Gastrocnemius medialis (tissue), 4 donors: ENCODE data around the gene MIPEP. TPM values are rescaled to one million over a fixed set of nuclear protein-coding genes. Genes with fewer than 3 reads are reported as not detected.

Experiments
- ATAC-seq, 2 donors: fragments of 150-250 bp; one replicate each; pipeline ENCODE4 v1.9.1; 2016
- DNase-seq, 2 donors: peaks; one replicate each; pipeline ENCODE4 v3.0.0-alpha.2; 2019
- H3K27ac ChIP-seq, 4 donors: fragments of 200-600 bp; sonication (generic); 1 replicate in 1 of 4; 2 replicates in 3 of 4; pipeline ENCODE4 v1.5.1; 2016 to 2018; ENCODE audit warnings: mild to moderate bottlenecking in 2 of 4, moderate library complexity in 1 of 4
- H3K27me3 ChIP-seq, 3 donors: fragments of 200-600 bp; sonication (generic) in 2 of 3; 1 replicate in 1 of 3; 2 replicates in 2 of 3; pipeline versions ENCODE4 v1.5.1 to v1.6.0; 2016 to 2019; ENCODE audit warnings: mild to moderate bottlenecking in 1 of 3, moderate library complexity in 1 of 3
- H3K36me3 ChIP-seq, 2 donors: fragments of 200-600 bp; sonication (generic) in 1 of 2; one replicate each; pipeline ENCODE4 v1.5.1; 2017 to 2018
- H3K4me1 ChIP-seq, 2 donors: fragments of 200-600 bp; sonication (generic) in 1 of 2; one replicate each; pipeline ENCODE4 v1.5.1; 2016 to 2017; ENCODE audit warnings: mild to moderate bottlenecking in 2 of 2
- H3K4me3 ChIP-seq, 4 donors: fragments of 200-600 bp; sonication (generic) in 3 of 4; 1 replicate in 1 of 4; 2 replicates in 3 of 4; pipeline ENCODE4 v1.5.1; 2016 to 2019; ENCODE audit warnings: mild to moderate bottlenecking in 2 of 4
- H3K9me3 ChIP-seq, 3 donors: fragments of 200-600 bp; sonication (generic) in 2 of 3; 1 replicate in 1 of 3; 2 replicates in 2 of 3; pipeline ENCODE4 v1.5.1; 2016 to 2019
- POLR2A ChIP-seq, 2 donors: fragments of 450-650 bp; IDR thresholded peaks; one replicate each; pipeline ENCODE4 v1.6.1; 2017; ENCODE audit warnings: antibody characterized with exemption in 2 of 2, mild to moderate bottlenecking in 2 of 2, moderate library complexity in 2 of 2
- in situ Hi-C, 4 donors: fragments of 200-750 bp; cut with MboI; loops; one replicate each; pipeline versions ENCODE4 v1.15.0 to v1.8.0; 2017; ENCODE audit warnings: low sequenced_read_pairs in 4 of 4
- intact Hi-C: fragments of 100-400 bp; cut with DNase I; formaldehyde crosslinking; loops from one replicate; pipeline ENCODE4 v1.15.1; 2023; ENCODE audit warnings: low total_unique reads
- total RNA-seq, 4 donors: library from RNA; depleted of rRNA; stranded (reverse); fragments of >200 nt; gene quantifications; one replicate each; pipeline versions ENCODE4 v1.1.0 to v1.2.3, GENCODE V29; 2016
- TF ChIP-seq, protein P1 (sequence below), 5 experiments: fragments of 450-650 bp in 3 of 5; fragments of 200-600 bp in 2 of 5; sonication (generic) in 2 of 5; IDR thresholded peaks in 4 of 5; conservative IDR thresholded peaks in 1 of 5; 1 replicate in 4 of 5; 2 replicates in 1 of 5; pipeline ENCODE4 v1.5.1; 2016 to 2019; ENCODE audit warnings: antibody characterized with exemption in 5 of 5, mild to moderate bottlenecking in 3 of 5, moderate library complexity in 3 of 5

Gene MIPEP
- total RNA-seq, 4 donors from 2014 or later: 9.2 to 23.1 (median 14.0) TPM

GRCh38 chr13:23806874-23807526 is 82.2 kb downstream of the MIPEP start:
- in situ Hi-C loops (no loop called here), intact Hi-C loops (no loop called here)
- Histone ChIP-seq H3K4me3 (no peak overlapping the region), H3K36me3 (no peaks in the 10 kb centered on the region), H3K9me3 (no peaks in the 10 kb centered on the region), H3K27me3 (no peaks in the 10 kb centered on the region), H3K27ac (no peak overlapping the region), H3K4me1 (no peaks in the 10 kb centered on the region)
- DNase-seq (no peak), ATAC-seq (no peak)
- TF ChIP-seq POLR2A (IDR thresholded peaks at IDR 0.05): no peak
- TF ChIP-seq, protein P1, sequence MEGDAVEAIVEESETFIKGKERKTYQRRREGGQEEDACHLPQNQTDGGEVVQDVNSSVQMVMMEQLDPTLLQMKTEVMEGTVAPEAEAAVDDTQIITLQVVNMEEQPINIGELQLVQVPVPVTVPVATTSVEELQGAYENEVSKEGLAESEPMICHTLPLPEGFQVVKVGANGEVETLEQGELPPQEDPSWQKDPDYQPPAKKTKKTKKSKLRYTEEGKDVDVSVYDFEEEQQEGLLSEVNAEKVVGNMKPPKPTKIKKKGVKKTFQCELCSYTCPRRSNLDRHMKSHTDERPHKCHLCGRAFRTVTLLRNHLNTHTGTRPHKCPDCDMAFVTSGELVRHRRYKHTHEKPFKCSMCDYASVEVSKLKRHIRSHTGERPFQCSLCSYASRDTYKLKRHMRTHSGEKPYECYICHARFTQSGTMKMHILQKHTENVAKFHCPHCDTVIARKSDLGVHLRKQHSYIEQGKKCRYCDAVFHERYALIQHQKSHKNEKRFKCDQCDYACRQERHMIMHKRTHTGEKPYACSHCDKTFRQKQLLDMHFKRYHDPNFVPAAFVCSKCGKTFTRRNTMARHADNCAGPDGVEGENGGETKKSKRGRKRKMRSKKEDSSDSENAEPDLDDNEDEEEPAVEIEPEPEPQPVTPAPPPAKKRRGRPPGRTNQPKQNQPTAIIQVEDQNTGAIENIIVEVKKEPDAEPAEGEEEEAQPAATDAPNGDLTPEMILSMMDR (IDR thresholded peaks at IDR 0.05 in 4 of 5, conservative IDR thresholded peaks at IDR 0.05 in 1 of 5): no peak

- H3K9me3 ChIP-seq: no peaks in the 10 kb centered on the region
- TF ChIP-seq, protein P1 (IDR thresholded peaks at IDR 0.05 in 4 of 5, conservative IDR thresholded peaks at IDR 0.05 in 1 of 5): no peak
- peaks cover 5 to 9% of the 10 kb centered on the region in 2 donors for H3K4me1 ChIP-seq
- no peak overlapping the region for H3K4me3 ChIP-seq
- intact Hi-C loops: no loop called here
- H3K27me3 ChIP-seq: no peaks in the 10 kb centered on the region
- DNase-seq (no peak), ATAC-seq (no peak)
- H3K36me3 ChIP-seq: no peaks in the 10 kb centered on the region
- H3K27ac ChIP-seq: no peak overlapping the region
- in situ Hi-C loops: no loop called here
Observed at GRCh38 chr13:23805821-23806220, 83.4 kb downstream of the MIPEP start.

- intact Hi-C loops (no loop called here), in situ Hi-C loops (no loop called here)
- Histone ChIP-seq H3K27ac (no peak overlapping the region), H3K4me1 (peaks cover 9 to 14% of the 10 kb centered on the region in 2 donors), H3K4me3 (no peak overlapping the region), H3K27me3 (no peaks in the 10 kb centered on the region), H3K36me3 (no peaks in the 10 kb centered on the region), H3K9me3 (no peaks in the 10 kb centered on the region)
- ATAC-seq (no peak), DNase-seq (no peak)
- no peak for TF ChIP-seq POLR2A (IDR thresholded peaks at IDR 0.05)
- TF ChIP-seq, protein P1 (IDR thresholded peaks at IDR 0.05 in 4 of 5, conservative IDR thresholded peaks at IDR 0.05 in 1 of 5): no peak
Observed at GRCh38 chr13:23805122-23805521, 84.1 kb downstream of the MIPEP start.

GRCh38 chr13:23804166-23804565 is 85.0 kb downstream of the MIPEP start:
- TF ChIP-seq POLR2A (IDR thresholded peaks at IDR 0.05): no peak
- TF ChIP-seq, protein P1 (IDR thresholded peaks at IDR 0.05 in 4 of 5, conservative IDR thresholded peaks at IDR 0.05 in 1 of 5): no peak
- in situ Hi-C loops: no loop called here

GRCh38 chr13:23801141-23801540 is 88.1 kb downstream of the MIPEP start:
- TF ChIP-seq POLR2A (IDR thresholded peaks at IDR 0.05): no peak
- TF ChIP-seq, protein P1 (IDR thresholded peaks at IDR 0.05 in 4 of 5, conservative IDR thresholded peaks at IDR 0.05 in 1 of 5): no peak
- DNase-seq (no peak), ATAC-seq (no peak)
- Histone ChIP-seq H3K27me3 (no peaks in the 10 kb centered on the region), H3K9me3 (no peaks in the 10 kb centered on the region), H3K4me1 (peaks cover 15 to 24% of the 10 kb centered on the region in 2 donors), H3K27ac (no peak overlapping the region), H3K4me3 (no peak overlapping the region), H3K36me3 (no peaks in the 10 kb centered on the region)
- intact Hi-C loops (no loop called here), in situ Hi-C loops (no loop called here)

More at GRCh38 chr13:23804166-23804565, 85.0 kb downstream of the MIPEP start:
- Histone ChIP-seq H3K9me3 (no peaks in the 10 kb centered on the region), H3K4me3 (no peak overlapping the region), H3K27me3 (no peaks in the 10 kb centered on the region), H3K4me1 (peaks cover 15 to 21% of the 10 kb centered on the region in 2 donors), H3K36me3 (no peaks in the 10 kb centered on the region), H3K27ac (no peak overlapping the region)
- intact Hi-C loops: no loop called here
- no peak for ATAC-seq
- DNase-seq: no peak
